ELF-1 (cell line): Measurements from ENCODE around the gene SAXO1.

Source experiments
- DNase-seq: peaks from one replicate; pipeline ENCODE4 v3.0.0-alpha.2; 2016; ENCODE audit warnings: low read depth, low spot score

The SAXO1 gene

GRCh38 chr9:18877984-18878383, 155.0 kb downstream of the SAXO1 start:
- DNase-seq: no peak
